CD4-positive, CD25-positive, alpha-beta regulatory T cell (primary cell): ENCODE results near the gene CD6. TPM values are rescaled to one million over a fixed set of nuclear protein-coding genes. Genes with fewer than 3 reads are reported as not detected.

ENCODE experiments used
- polyA plus RNA-seq, 4 donors: library from polyadenylated mRNA; unstranded; fragments of 300-500 nt; fragmentation: Illumina TruSeq; gene quantifications; one replicate each; pipeline ENCODE4 v1.2.3, GENCODE V29; 2021
- total RNA-seq: library from RNA; stranded (reverse); gene quantifications from one replicate; pipeline ENCODE4 v1.2.3, GENCODE V29; 2022

Gene CD6
- total and polyA plus RNA-seq, 5 donors from 2014 or later, result 108 to 398 (median 138) TPM

Other genes starting within 250 kb of the CD6 start
- not detected for gene MS4A18, start 247.0 kb upstream of the CD6 start, total RNA-seq
- gene MS4A18, start 247.0 kb upstream of the CD6 start, polyA plus RNA-seq, result not detected
- gene MS4A15, start 214.8 kb upstream of the CD6 start, total RNA-seq, result not detected
- not detected for gene MS4A15, start 214.8 kb upstream of the CD6 start, polyA plus RNA-seq
- gene MS4A10, start 186.3 kb upstream of the CD6 start, total RNA-seq, result not detected
- gene MS4A10, start 186.3 kb upstream of the CD6 start, polyA plus RNA-seq, result not detected
- 12.2 TPM for gene CCDC86, start 129.6 kb upstream of the CD6 start, total RNA-seq
- gene CCDC86, start 129.6 kb upstream of the CD6 start, polyA plus RNA-seq, result 10 to 100 TPM in 1 of 4 donors, 1 to 10 TPM in 3; 7.0 to 12.8 (median 8.4) TPM
- gene PTGDR2, start 115.7 kb upstream of the CD6 start, total RNA-seq, result 2.3 TPM
- 1 to 10 TPM in 3 of 4 donors, under 1 TPM in 1; 0.81 to 1.4 (median 1.1) TPM for gene PTGDR2, start 115.7 kb upstream of the CD6 start, polyA plus RNA-seq
- gene ZP1, start 104.1 kb upstream of the CD6 start, total RNA-seq, result not detected
- gene ZP1, start 104.1 kb upstream of the CD6 start, polyA plus RNA-seq, result not detected
- 67.6 TPM for gene PRPF19, start 65.1 kb upstream of the CD6 start, total RNA-seq
- 10 to 100 TPM; 13.6 to 17.4 (median 13.9) TPM for gene PRPF19, start 65.1 kb upstream of the CD6 start, polyA plus RNA-seq
- 49.9 TPM for gene TMEM109, start 57.5 kb upstream of the CD6 start, total RNA-seq
- 100 to 1,000 TPM; 188 to 215 (median 198) TPM for gene TMEM109, start 57.5 kb upstream of the CD6 start, polyA plus RNA-seq
- not detected for gene TMEM132A, start 47.2 kb upstream of the CD6 start, total RNA-seq
- not detected for gene TMEM132A, start 47.2 kb upstream of the CD6 start, polyA plus RNA-seq
- 1.0 TPM for gene SLC15A3, start 19.5 kb upstream of the CD6 start, total RNA-seq
- gene SLC15A3, start 19.5 kb upstream of the CD6 start, polyA plus RNA-seq, result under 1 TPM in 1 of 4 donors, not detected in 3; 0.43 TPM
- 390 TPM for gene CD5, start 130.8 kb downstream of the CD6 start, total RNA-seq
- 100 to 1,000 TPM; 150 to 253 (median 213) TPM for gene CD5, start 130.8 kb downstream of the CD6 start, polyA plus RNA-seq
- 2.8 TPM for gene VPS37C, start 189.7 kb downstream of the CD6 start, total RNA-seq
- gene VPS37C, start 189.7 kb downstream of the CD6 start, polyA plus RNA-seq, result under 1 TPM; 0.30 to 0.68 (median 0.60) TPM
- gene PGA3, start 231.8 kb downstream of the CD6 start, total RNA-seq, result not detected
- gene PGA3, start 231.8 kb downstream of the CD6 start, polyA plus RNA-seq, result not detected